Stimulated activated CD8-positive, alpha-beta memory T cell treated with anti-CD3 and anti-CD28 coated beads, Interleukin-7, amount 100 ng/mL, for 4 hours (primary cell): ENCODE results near the gene DMBX1.

Experiments
- DNase-seq, 2 donors: peaks; one replicate each; pipeline ENCODE4 v3.0.0-alpha.2; 2020; ENCODE audit warnings: low read depth in 2 of 2

Gene DMBX1

DNA sequence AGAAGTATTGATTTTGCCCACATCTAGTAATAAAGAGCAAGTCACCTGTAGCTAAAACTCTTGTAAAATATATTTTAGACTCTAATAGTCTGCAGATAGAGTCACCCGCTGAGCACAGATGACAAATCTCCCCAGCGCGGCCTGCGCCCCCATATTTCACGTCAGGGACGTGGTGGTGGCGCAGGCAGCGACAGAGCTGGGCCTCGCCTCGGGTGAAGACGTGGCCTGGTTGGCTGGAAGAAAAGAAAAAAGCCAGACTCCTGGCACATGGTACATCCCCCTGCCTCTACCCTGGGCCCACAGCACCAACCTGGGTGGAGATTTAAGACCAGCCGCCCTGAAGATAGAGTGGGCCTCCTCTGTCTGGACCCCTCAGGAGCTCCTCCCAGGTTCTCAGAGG lies 6.0 kb upstream of the DMBX1 start:
- no peak for DNase-seq

DNA sequence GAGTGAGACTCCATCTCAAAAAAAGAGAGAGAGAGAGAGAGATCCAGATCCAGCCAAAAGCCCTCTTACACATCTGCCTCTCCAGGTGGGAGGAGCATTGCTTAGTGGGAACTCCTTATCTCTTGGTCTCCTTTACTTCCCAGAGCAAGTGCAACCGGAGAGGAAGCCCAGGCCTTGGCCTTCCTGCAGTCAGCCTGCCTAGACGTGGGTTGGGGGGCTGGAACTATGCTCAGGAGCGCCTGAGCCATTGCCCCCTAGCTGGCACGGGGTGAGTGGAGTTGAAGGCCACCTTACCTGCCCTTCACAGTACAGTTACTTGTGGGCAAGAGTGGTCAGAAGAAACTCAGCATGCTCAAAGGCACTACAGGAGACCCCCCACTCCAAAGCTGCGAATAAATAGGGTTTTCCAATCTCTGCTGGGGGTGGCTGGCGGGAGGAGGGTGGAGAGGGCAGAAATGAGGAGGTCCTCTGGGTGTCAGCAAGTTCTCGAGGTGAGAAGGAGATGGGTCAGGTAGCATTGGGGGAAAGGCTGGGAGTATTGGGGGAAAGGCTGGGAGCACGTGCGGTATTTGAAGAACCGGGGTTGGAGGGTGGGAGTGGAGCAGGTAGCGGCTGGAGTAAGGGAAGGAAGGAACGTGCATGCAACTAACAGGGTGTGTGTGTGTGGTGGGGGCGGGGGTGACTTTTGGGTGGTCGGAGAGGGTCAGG lies 4.7 kb upstream of the DMBX1 start:
- no peak for DNase-seq

DNA sequence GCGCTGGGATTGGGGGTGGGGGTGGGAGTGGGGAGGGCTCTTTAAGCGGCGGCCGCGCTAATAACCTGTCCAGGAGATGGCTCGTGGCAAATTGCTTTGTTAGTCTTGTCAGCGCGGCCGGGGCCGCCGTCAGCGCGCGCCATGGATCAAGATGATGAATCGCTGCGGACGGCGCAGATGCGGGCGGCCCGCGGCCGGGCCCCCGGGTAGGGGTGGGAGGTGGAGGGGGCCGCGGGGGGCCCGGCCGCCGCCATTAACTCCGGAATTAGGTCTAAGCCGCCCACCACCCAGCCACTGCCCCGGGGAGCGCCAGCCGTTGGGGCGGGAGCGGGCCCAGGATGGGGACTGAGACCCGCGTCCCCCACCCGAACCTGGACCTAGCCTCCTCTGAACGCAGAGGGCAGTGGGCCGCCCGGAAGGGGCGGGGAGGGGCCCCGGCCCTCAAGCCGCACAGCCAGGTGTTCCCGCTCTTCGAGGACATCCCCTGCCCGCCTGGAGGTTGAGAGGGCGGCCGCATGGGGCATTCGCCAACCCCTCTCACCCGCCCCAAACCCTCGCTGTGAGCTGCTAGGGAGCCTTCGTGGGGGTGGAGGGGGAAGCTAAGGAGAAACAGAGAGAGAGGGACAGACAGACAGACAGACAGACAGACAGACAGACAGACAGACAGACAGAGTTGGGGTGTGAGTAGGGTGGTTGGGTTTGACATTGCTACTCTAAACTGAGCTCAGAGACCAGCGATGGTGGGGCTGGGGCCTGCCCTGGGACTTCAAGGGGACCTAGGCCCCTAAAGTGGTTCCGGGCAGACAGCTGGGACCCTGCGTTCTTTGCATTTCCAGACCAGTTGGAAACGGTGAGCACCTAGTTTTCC lies 3.8 kb upstream of the DMBX1 start:
- no peak for DNase-seq

DNA sequence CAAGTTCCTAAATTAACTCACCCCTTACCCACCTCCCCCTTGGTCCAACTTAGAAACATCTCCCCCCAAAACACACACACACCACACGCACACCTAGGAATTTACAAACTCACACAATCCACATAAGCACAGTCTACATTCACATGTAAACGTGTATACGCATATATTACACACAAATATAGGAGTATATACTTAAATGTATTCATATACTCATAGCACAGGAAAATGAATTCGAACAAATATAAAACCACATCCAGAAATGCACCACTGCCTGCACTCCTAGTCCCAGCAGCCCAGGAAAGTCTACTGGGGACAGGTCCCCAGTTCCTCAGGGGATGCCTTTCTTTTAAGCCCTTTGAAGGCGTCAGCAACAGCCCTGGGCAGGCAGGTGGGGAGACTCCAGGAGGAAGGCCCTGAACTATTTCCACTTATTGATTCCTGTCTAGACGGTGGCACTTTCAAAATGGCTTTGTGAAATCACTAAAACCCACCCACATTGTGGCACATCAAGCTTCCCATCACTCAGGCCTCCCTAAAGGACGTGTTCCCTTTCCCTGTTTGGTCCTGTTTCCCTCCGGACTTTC lies 3.1 kb upstream of the DMBX1 start:
- DNase-seq: no peak

DNA sequence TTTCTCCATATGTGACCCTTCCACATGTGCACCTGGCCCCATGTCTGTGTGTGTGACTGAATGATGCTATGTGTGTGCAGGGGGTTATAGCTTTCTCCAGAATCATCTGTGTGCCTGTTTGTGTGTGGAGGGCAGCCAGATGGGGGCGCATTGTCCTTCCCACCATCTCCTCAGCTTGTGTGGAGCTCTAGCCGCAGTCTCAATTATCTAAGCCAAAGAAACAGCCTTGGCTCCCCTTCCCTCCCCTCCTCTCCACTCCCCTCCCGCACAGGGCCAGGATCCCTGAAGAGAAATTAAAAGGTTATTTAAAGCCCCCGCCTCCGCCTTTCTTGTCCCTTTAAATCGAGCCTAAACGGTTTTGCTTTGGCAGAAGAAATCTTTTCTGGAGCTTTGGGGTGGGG lies 1.8 kb upstream of the DMBX1 start:
- DNase-seq: no peak

DNA sequence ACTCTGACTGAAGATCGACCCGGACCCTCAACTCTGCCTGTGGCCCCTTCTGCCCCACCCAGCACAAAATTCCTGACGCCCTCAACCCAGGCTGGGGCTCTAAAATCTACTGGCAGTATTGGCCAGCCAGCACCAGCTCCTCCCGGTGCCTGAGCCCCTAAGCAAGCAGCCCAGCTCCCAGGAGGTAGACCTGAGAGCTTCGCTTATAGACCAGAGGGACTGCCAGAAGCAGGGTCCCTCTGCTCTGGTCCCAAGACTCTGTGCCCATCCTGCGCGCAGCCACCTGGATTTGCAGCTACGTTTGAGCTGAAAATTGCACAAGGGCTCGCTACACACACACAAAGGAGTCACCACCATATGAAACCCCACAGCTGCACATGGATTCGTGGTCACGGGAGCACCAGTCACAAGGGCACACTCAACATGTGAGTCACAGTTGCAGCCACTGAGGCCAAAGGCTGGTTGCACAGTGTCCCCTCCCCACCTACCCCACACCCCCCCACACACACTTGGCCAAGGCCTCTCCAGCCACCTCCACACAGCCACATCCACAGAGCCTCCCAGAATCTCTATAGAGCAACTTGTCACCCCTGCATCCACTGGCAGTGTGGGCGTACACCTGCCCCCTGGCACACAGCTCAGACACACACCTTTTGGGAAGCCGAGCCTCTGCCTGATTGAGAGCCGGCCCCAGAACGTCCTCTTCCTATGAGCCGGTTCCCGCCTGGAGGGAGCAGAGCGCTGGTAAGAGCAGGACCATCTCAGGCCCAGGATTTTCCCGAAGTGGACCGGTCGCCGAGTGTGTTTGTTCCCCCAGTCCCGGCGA lies 1.1 kb upstream of the DMBX1 start:
- DNase-seq: no peak

DNA sequence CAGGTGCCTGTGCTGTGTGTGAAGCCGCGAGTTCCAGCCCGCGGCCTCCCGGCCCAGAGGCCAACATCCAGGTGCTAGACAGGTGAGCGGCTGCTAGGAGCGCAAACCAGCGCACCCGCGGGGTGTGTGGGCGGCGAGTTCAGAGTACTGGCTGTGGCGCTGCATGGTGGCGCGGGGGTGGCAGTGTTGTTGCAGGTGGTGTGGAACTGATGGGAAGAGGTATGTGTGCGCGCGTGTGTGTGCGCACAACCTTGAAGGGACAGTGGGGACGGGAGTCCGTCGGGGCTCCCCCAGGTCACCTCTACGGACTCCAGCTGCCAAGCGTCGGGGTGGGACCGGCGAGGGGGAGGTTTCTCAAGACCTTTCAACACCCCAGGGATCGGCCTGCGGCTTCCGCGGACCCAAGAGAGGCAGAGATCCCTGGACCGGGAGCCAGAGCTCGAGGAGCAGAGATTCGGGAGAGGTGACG lies 433 bp upstream of the DMBX1 start:
- DNase-seq: peak; percentile 3 to 37

DNA sequence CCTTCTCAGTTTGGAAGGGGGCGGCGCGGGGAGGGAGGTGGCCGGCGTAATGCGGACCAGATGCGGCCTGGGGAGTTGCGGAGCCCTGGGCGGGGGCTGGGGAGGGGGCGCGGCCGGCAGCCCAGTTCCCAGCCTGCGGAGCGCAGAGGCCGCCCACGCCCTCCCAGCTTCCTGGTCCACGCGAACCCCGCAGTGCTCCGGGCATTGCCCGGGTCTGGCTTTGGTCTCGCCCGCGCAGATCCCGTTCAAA lies 695 bp downstream of the DMBX1 start:
- DNase-seq: no peak

DNA sequence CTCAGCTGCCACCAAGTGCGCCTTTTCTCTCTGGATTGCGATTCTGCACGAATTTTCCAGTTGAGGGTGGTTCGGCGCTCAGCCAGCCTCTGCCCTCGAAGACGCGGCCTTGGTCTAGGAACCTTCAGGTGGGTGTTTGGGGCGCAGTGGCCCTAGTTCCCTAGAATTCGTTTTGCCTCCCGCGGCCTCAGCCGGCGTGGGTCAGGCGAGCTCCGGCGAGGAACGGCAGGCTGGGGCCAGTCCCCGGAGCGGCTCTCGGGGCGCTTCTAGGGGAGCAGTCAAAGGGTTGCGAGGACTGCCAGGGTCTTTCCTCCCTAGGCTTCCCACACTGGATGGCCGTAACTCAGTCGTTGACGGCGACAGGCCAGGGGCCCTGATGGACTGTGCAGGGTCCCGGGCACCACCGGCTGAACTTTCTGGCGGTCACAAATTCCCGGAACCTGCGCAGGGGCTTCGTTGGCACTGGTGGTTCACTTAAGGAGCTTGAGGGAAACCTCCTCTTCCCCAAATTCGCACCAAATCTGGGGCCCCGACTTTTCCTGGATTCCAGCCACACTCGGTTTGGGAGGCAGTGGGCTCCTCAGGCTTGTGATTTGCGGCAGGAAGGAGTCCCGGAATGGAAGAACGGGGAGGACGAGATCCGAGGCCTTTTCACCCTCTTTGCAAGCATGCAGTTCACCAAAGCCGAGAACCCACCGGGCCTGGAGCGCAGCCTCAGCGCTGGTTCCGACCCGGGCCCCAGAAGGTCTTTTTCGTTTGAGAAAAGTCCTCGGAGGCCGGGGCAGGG lies 1.2 kb downstream of the DMBX1 start:
- DNase-seq: no peak

DNA sequence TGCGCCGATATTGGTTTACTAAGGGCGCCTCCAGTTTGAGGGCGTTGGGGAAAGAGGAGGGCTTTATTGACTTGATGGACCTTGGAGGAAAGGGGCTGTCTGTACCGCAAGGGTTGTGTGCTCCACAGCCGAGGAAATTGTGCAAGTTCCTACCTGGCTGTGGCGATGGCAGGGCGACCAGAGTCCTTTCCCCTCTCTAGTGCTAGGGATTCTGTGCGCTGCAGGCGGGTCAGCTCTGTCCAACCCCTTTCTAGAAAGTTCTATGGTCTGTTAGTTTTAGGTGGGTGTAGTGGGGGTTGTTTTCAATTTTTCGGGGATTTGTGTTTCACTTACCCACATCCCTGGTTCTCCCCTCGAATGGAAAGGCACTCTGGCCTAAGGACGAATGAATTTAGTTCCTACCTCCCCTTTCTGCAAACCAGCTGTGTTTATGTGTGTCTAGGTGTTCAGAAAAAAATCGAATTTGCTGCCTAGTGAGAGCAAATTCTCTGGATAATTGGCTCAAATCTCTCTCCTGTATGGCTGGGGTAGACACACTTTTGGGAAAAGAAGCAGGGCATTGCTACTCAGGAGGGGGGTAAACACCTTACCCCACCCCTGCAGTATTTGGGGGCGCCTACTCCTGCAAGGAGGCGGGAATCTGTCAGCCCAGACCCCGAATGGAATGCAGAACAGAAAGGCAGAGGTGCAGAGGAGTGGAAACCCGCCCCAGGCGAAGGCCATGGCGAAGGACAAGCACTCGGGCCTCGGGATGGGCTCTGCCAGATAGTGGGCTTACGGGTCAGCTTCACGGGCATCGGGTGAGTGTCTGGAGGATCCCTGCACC lies 2.0 kb downstream of the DMBX1 start:
- DNase-seq: no peak

DNA sequence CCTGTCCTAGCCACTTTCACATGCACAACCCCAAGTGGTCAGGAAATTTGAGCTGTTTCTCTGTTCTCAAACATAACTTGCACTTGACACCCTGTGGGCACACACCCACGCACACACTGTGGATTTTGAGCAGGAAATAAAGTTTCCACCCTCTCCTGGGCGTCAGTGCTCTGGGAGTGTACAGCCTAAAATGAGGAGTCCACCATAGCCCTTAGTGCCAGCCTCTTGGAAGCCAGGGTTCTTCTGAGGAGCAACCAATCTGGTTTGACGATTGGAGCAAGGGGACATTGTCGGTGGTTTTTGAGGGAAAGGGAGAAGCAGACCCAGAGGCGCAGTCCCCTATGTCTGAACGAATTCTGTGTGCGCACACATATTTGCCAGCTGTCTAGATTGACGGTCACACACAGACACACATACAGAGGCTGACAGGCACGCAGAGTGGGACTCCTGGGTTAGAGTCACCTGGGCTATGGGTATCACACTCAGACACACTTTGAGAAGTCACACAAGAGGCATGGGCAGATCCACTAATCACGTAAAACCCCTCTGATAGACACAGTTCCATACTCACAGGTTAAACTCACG lies 2.7 kb downstream of the DMBX1 start:
- no peak for DNase-seq

DNA sequence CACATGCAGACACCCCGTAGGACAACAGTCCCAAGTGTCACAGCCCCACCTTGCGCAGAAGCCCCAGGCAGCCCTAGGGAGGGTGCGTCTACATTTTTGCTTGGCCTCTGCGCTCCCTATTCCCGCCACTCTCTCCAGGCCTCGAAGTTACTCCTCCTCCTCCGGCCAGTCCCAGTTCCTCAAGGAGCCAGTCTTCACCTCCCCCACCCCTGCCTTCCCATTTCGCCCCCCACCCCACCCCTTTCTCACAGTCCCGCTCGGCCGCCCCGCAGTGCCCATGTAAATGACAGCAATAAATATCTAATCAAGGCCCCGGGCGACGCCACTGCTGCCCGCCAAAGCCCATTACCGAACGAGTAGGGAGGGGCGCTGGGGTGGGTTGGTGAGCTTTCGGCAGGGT lies 3.2 kb downstream of the DMBX1 start:
- no peak for DNase-seq

DNA sequence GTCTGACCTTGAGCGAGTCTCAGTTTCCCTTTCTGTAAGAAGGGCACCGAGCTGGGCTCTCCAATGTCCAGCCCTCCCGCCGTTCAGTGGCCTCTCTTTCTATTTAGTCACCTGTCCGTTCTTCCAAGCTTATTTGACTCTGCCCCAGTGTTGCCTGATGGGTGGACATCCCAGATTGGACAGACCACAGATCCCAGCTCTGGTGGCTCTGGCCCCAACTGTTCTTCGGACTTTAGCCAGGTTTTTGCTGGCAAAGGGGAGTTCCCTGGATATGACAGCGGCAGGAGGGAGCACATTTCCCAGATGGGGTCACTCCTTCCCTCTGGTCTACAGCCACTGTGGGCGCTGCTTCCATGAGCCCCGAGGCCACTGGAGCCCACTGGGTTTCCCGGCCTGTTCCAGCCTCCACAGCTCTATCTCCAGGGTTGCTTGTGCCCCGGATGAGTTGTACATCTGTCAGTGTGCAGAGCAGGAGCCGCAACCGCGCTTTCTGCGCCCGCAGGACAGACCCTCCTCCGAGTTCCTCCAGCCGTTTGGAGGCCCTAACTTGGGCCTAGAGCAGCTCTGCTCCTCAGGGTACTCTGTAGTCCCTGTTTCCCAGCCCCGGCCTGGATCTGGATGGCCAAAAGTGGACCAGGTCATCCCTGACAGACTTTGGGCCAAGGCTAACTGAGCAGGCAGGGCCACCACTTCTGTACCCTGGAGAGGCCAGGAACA lies 3.8 kb downstream of the DMBX1 start:
- no peak for DNase-seq

DNA sequence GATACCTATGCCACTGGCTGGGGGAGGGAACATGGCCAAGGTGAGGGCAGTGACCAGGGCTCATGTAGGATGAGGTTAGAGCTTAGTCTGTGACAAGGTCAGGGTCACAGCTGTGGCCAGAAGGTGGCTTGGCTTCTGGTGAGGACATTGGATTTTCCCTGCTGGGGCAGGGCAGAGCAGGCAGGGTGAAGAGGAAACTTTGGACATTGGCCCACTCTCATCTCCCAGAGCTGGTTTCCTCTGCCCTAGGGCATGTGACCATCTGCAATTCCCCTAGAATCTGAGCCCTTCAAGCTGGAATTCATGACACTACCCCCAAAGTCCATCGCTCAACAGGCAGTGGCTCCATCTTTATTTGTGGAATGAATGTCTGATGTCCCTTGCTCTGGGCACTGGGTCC lies 5.3 kb downstream of the DMBX1 start:
- no peak for DNase-seq

DNA sequence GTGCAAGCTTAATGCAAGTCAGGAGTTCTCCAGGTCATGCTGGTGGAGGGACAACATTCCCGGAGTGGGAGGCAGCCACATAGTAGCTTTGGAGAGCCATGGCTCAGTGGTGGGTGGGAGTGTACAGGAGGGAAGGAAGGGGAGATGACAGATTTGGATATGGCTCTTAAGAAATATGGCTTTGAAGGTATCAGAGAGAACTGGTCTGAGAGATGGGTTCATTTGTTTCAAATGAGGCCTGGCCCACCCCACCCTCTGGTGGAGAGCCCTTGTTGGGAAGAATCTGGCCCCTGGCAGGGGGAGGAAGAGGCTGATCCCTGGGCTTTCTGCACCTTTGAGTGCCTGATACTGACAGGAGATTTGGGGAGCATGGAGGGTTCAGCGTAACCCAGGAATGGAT lies 6.1 kb downstream of the DMBX1 start:
- DNase-seq: no peak

DNA sequence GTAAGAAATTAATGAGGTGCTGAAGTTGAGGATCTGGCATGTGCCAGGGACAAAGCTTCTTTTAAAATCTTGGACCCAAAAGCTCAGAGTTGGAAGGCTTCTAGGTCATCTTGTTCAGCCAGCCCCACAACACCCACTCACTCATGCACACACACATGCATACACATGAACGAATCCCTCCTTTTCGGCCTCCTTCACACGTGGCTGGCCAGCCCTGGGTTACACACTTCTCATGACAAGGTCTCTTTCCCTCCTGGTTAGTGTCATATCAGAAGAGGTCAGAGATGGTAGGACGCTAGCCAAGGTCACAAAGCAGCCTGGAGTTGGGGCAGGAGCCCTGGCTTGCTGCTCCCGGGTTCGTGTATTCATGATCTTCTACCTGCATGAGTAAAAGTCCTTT lies 6.9 kb downstream of the DMBX1 start:
- no peak for DNase-seq

DNA sequence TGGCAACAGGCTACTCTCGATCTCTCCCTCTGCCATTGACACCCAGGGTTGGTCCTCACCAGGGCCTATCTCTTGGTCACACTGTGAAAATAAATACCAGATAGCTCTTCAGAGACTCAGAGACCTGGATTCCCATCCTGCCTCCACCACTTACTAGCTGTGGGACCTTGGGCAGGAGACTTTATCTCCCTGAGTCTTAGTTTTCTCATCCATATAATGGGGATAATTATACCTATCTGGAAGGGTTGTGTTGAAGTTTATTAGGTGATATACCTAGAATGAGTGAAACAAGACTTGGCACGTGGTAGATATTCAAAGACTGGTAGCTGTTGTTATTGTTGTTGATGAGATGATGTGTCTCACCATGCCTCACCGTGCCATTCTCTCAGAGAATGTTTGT lies 7.4 kb downstream of the DMBX1 start:
- DNase-seq: no peak

DNA sequence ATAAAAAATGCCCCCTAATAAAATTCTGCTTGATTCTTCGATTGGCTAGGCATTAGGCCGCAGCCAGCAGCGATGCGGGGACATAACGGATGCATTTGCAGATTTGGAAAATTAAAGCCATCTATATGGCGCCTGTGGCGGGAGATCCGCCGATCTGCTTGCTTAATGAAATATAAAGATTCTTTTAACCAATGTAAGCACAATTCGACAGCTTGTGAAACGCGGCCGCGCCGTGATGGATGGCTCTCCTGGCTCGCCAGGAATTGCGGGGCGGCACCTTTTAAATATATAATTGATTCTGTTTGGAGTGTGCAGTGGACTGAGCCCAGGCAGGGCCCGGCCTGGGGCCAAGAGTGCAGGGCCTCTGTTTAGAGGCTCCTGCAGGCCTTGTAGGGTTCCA lies 8.0 kb downstream of the DMBX1 start:
- no peak for DNase-seq

DNA sequence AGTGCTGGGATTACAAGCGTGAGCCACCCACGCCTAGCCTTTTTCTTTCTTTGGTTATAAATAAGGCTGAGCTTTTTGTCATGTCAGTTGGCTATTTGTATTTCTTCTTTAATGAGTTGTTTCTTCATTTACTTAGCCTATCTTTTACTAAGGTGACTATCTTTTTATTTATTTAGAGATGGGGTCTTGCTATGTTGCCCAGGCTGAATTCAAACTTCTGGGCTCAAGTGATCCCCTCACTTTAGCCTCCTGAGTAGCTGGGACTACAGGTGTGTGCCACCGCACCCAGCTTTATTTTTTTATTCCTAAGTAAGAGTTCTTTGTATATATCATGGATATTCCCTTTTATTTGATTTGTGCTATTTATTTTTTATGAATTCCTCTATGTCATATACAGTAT lies 11.9 kb downstream of the DMBX1 start:
- no peak for DNase-seq

DNA sequence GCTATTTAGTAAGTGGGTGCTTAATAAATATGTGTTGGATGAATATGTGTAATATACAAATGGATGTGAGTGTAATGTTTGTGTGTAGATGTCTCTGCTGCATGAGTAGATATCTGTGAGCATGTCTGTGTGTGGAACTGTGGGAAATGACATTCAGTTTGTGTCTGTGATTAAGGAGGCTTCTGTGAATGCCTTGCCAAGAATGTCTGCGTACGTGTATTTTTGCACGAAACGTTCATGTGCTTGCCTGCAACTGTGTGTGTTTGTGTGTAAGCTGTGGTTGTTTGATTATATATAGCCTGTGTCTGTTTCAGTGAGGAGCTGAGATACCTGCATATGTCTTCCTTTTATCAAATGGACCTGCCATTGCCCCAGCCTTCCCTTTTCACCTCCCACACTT lies 13.8 kb downstream of the DMBX1 start:
- DNase-seq: no peak
